LHCN-M2 (cell line): Measurements from ENCODE around the gene MRPL53. TPM values are rescaled to one million over a fixed set of nuclear protein-coding genes. Genes with fewer than 3 reads are reported as not detected.

Experiments used
- DNase-seq: peaks from one replicate; pipeline ENCODE4 v3.0.0-alpha.2; 2012; ENCODE audit warnings: low read depth
- polyA plus RNA-seq: library from polyadenylated mRNA; unstranded; fragments of >200 nt; gene quantifications from one replicate; pipeline ENCODE4 v1.2.1, GENCODE V29; 2012; ENCODE audit warnings: missing spikeins
- total RNA-seq: library from RNA; depleted of rRNA; stranded (reverse); fragments of >200 nt; gene quantifications from 2 replicates; pipeline ENCODE4 v1.2.3, GENCODE V29; 2014; rRNA removed

MRPL53 gene
- total RNA-seq = 23.7 and 26.7 TPM in 2 replicates
- 157 TPM for polyA plus RNA-seq

- peak; percentile 93 for DNase-seq
Measured at GRCh38 chr2:74472086-74472944, at the start of gene MRPL53. Gene MRPL53 (minus strand): TSS chr2:74472680. CDS start chr2:74472660, 20 bp downstream.

- no peak for DNase-seq
Measured at GRCh38 chr2:74516650-74517049, 44.2 kb upstream of the MRPL53 start.

- no peak for DNase-seq
Measured at GRCh38 chr2:74515981-74516633, 43.6 kb upstream of the MRPL53 start.

DNA sequence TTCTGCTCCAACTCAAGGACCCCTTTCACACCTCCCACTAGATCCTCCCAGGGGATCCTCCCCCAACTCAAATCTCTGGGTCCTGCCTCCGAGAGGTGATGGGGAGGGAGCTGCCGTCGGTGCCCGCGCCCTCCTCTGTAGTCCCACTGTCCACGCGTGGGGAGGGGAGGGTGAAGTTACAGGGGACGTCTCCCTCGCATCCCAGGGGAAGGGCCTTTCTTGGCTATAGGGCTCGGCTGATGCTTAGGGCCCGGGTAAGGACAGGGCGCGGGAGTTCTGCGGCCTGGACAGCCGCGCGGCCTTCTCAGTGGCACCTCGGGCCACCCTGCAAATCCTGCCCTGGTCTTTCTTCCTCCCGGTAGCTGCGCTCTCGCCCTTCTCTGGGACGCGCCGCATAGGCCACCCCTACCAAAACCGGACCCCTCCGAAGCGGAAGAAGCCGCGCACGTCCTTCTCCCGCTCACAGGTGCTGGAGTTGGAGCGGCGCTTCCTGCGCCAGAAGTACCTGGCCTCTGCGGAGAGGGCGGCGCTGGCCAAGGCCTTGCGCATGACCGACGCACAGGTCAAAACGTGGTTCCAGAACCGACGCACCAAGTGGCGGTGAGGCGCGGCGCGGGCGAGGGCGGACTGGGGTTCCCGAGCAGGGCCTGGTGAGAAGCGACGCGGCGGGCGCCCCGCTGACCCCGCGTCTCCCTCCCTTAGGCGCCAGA, 42.9 kb upstream of the MRPL53 start:
- no peak for DNase-seq

DNA sequence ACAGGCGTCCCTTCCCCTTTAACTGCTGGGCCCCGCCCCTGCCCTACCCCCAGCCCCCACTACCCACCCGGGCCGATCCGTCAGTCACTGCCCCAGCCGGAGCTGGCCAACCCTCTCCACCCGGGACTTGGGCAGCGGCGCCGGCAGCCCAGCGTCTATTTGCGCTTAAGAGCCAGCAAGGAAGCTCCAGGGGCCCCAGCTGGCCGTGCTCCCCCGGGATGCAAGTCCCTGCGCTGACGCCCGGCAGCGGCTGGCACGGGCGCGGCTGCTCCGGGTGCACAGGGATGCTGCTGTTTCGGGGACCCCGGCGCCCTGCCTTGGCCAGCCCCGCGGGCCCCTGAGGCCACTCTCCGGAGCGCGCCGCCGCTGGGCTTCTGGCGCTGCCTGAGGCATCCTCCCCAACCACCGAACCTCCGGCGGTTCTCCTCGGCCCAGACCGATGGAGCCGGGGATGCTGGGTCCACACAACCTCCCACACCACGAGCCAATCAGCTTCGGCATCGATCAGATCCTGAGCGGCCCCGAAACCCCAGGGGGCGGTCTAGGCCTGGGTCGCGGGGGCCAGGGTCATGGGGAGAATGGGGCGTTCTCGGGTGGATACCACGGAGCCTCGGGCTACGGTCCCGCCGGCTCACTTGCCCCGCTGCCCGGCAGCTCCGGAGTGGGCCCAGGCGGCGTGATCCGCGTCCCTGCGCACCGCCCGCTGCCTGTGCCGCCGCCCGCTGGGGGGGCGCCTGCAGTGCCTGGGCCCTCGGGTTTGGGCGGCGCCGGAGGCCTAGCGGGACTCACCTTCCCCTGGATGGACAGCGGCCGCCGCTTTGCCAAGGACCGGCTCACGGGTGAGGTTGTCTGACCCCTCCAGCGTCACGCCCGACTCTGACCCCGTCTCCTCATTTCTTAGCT, 42.1 kb upstream of the MRPL53 start, which contains the start of gene TLX2:
Gene TLX2 (plus strand): TSS at position 83 of the 903 bp plus-strand sequence. CDS start 357 bp downstream, at position 440.
- peak; percentile 16 for DNase-seq

GRCh38 chr2:74513605-74514367, 41.3 kb upstream of the MRPL53 start:
- no peak for DNase-seq

- no peak for DNase-seq
Measured at GRCh38 chr2:74512744-74513604, 40.5 kb upstream of the MRPL53 start.

- DNase-seq = peak; percentile 70
Measured at GRCh38 chr2:74511104-74511989, 38.9 kb upstream of the MRPL53 start.

DNA sequence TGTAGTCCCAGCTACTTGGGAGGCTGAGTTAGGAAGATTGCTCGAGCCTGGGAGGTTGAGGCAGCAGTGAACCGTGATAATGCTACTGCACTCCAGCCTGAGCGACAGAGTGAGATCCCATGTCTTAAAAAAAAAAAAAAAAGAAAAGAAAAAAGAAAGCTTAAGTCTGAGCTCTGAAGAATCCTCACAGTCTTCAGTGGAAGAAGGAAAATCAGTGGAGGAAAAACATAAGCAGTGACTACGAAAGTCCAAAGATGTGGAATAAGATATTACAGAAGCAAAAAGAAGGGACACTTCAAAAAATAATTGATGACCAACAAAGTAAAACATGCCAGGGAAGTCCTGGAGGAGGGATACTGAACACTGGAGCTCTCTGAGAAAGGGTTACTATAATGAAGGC, 37.8 kb upstream of the MRPL53 start:
- DNase-seq = no peak

DNA sequence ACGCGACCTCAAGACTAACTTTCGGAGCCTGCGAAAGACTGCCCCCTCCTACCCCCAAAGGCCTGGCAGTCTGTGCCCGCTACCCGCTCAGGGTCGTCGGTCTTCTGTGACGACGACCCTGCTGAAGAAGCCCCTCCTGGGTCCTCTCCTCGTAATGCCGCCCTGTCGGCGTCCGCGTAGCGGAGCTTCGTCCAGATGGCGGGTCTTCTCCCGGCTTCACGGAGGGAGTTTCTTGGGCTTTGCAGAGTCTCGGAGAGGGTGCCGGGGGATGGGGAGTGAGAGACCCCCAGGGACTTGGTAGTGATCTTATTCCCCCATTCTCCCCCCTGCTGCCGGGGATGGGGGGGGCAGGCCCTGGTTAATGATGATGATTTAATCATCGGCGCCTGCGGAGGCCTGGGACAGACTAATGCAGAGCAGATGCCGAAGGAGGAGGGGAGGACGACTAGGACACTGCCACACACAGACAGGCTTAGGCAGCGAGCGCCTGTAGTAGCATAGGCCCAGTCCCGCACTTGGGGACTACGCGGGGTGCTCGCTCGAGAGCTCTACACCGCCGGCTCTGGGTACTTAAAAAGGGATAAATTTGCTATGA, 35.5 kb upstream of the MRPL53 start:
- no peak for DNase-seq

DNA sequence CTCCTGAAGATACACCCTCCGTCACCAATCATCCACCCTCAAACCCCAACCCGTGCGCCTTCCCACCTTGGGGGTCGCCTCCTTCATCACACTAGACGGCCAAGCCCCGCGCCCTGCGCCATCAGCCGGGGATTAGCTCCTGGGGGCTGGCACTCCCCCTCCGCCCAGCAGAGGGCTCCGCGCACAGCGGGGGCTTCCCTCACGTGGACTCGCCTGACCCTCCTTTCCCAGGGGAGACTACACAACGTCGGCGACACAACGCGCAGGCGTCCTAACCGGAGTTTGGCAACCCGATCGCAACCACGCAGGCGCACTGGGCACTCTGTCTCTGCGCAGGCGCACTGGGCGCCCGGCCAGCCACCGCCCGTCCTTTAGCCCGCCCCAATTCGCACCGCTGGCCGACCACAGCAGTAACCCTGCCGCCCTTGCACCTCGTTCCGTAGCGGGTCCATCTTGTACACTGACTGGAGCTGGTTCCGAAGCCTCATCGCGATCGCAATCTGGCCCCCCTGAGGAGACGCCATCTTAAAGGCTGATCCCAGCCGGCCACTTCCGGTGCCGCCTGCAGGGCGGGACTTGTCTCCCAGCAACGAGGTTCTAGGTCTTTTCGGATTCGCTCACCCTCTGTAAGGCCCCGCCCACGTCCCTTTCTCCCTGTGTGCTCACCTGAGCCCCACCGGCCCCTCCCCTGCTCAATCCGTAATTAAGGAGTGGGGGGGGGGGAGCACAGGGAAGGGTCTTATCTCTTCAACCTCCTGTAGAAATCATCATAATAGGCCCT, 34.9 kb upstream of the MRPL53 start, which contains the start of gene PCGF1:
Gene PCGF1 (minus strand): TSS at position 551 of the 781 bp plus-strand sequence. CDS start 27 bp downstream, at position 524.
- DNase-seq = peak; percentile 95

GRCh38 chr2:74505448-74506246, 33.2 kb upstream of the MRPL53 start:
- DNase-seq = no peak

- DNase-seq = no peak
Measured at GRCh38 chr2:74504591-74504990, 32.1 kb upstream of the MRPL53 start.

DNA sequence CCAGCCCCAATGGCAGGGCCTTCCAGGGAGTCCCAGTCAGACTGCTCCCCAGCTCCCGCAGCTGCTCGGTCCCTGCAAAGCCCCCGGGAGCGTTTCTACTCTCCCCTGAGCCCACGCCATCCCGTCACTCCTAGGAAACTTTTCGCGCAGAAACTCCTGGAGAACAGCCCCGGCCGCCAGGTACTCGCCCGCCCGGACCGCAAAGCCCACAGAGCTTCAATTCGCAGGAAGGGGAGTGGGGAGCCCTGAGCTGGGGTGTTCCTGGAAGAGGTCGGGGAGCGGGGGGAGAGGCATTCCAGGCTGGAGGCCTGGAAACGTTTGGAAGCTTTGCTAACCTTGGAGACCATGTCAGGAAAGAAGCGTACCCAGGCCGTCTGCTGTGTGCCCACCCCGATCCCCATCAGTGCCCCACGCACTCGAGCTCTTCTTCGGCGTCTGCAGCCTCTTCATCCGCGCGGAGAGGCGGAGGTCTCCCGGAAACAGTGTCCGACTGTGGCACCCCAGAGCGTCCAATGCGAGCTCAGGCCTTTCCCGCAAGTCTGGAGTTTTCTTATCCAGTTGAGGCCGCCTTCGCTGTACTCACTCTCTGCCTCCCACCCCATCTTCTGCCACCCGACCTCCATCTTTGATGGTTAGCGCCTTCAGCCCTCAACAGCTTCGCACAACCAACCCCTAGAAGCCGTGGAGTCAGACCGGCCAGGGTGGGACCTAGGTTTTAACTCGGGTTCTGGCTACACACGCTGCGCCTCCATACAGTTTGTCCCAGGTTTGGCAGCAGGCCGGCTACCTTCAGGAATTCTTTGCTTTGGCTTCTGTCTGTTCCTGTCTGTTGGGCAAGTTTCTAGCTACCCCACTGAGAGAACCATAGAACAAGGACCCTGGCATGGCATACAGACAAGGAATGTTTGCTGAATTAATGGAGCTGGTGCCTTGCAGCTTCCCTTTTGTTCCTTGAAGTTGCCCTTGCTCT, 31.3 kb upstream of the MRPL53 start:
- no peak for DNase-seq
